Measurements from ENCODE around the gene ST6GALNAC4. TPM values are rescaled to one million over a fixed set of nuclear protein-coding genes. Genes with fewer than 3 reads are reported as not detected.

ST6GALNAC4 gene
- total and polyA plus RNA-seq, 4 donors: 24.6 to 96.2 (median 55.0) TPM

GRCh38 chr9:127926906-127927200, 10.0 kb upstream of the ST6GALNAC4 start:
- ATAC-seq (ENCODE audit: insufficient read depth, low FRiP score) (no peak), DNase-seq (no peak)
- Histone ChIP-seq H3K27ac (ENCODE audit: low read depth in 1 of 2, low read length in 1 of 2) (no peak overlapping the region), H3K4me3 (peak overlapping the region; percentile 9), H3K36me3 (ENCODE audit: control insufficient read depth in 4 of 4, insufficient read depth in 4 of 4, low read length in 4 of 4) (no peaks in the 10 kb centered on the region), H3K9me3 (ENCODE audit: control insufficient read depth in 4 of 4, insufficient read depth in 3 of 4, low read length in 3 of 4) (no peaks in the 10 kb centered on the region), H3K9ac (ENCODE audit: insufficient read depth in 1 of 2, low read length in 2 of 2) (no peak overlapping the region), H3K27me3 (ENCODE audit: control insufficient read depth in 3 of 3, insufficient read depth in 3 of 3, low read length in 2 of 3) (peaks cover 0 to 34% (median 14%) of the 10 kb centered on the region in 3 donors), H3K4me1 (ENCODE audit: control insufficient read depth in 5 of 5, insufficient read depth in 5 of 5, low read length in 5 of 5) (peaks cover 0 to 21% (median 10%) of the 10 kb centered on the region in 5 donors)
- no peak for TF ChIP-seq CTCF (IDR thresholded peaks at IDR 0.05; ENCODE audit: control extremely low read depth, extremely low read depth)
- WGBS, 2 donors: 8 to 13% methylated on average over 19 of the region's 19 CpGs

DNA sequence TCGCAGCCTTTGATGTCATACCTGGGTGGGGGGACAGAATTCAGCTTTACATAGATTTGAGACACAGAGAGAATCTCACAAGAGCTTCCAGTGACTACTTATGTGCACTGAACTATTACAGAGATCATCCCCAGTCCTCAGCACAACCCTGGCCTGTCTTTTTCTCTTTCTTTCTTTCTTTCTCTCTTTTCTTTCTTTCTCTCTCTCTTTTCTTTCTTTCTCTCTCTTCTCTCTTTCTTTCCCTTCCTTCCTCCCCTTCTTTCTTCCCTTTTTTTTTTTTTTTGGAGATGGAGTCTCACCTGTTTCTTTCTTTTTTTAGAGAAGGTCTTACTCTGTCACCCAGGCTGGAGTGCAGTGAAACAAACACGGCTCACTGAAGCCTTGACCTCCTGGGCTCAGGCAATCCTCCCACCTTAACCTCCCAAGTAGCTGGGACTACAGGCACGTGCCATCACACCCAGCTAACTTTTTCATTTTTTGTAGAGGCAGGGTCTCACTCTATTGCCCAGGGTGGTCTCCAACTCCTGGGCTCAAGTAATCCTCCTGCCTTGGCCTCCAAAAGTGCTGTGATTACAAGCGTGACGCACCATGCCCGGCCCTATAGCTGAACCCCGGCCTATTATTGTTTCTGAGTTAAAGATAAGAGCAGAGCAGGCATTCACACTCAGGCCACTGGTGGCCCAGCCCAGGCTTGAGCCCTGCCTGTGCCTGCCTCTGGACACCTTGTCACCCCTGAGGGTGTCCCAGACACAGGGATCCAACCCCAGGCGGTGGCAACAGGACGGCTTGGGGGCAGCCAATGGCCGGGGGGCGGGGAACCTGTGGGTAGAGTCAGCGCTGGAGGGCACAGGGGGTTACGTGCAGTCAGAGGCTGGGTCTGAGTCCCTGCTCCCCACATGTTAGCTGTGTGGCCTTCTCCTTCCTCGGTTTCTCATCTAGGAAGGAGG, 9.4 kb upstream of the ST6GALNAC4 start:
- H3K4me1 ChIP-seq (ENCODE audit: control insufficient read depth in 5 of 5, insufficient read depth in 5 of 5, low read length in 5 of 5): peaks cover 0 to 14% (median 5%) of the 10 kb centered on the region in 5 donors
- H3K36me3 ChIP-seq (ENCODE audit: control insufficient read depth in 4 of 4, insufficient read depth in 4 of 4, low read length in 4 of 4): no peaks in the 10 kb centered on the region
- H3K9me3 ChIP-seq (ENCODE audit: control insufficient read depth in 4 of 4, insufficient read depth in 3 of 4, low read length in 3 of 4): no peaks in the 10 kb centered on the region
- H3K9ac ChIP-seq (ENCODE audit: insufficient read depth in 1 of 2, low read length in 2 of 2): no peak overlapping the region
- DNase-seq (no peak), ATAC-seq (ENCODE audit: insufficient read depth, low FRiP score) (no peak)
- 74 to 82% methylated on average over 14 of the region's 14 CpGs for WGBS, 2 donors
- H3K4me3 ChIP-seq: no peak overlapping the region
- H3K27ac ChIP-seq (ENCODE audit: low read depth in 1 of 2, low read length in 1 of 2): no peak overlapping the region
- no peak for TF ChIP-seq CTCF (IDR thresholded peaks at IDR 0.05; ENCODE audit: control extremely low read depth, extremely low read depth)
- peaks cover 0 to 34% (median 14%) of the 10 kb centered on the region in 3 donors for H3K27me3 ChIP-seq (ENCODE audit: control insufficient read depth in 3 of 3, insufficient read depth in 3 of 3, low read length in 2 of 3)

- DNase-seq (no peak), ATAC-seq (ENCODE audit: insufficient read depth, low FRiP score) (no peak)
- Histone ChIP-seq H3K9me3 (ENCODE audit: control insufficient read depth in 4 of 4, insufficient read depth in 3 of 4, low read length in 3 of 4) (no peaks in the 10 kb centered on the region), H3K9ac (ENCODE audit: insufficient read depth in 1 of 2, low read length in 2 of 2) (no peak overlapping the region), H3K36me3 (ENCODE audit: control insufficient read depth in 4 of 4, insufficient read depth in 4 of 4, low read length in 4 of 4) (no peaks in the 10 kb centered on the region), H3K4me3 (no peak overlapping the region), H3K4me1 (ENCODE audit: control insufficient read depth in 5 of 5, insufficient read depth in 5 of 5, low read length in 5 of 5) (peaks cover 0 to 12% (median 2%) of the 10 kb centered on the region in 5 donors), H3K27ac (ENCODE audit: low read depth in 1 of 2, low read length in 1 of 2) (no peak overlapping the region), H3K27me3 (ENCODE audit: control insufficient read depth in 3 of 3, insufficient read depth in 3 of 3, low read length in 2 of 3) (peaks cover 0 to 34% (median 14%) of the 10 kb centered on the region in 3 donors)
- TF ChIP-seq CTCF (IDR thresholded peaks at IDR 0.05; ENCODE audit: control extremely low read depth, extremely low read depth): no peak
- WGBS, 2 donors: 92 to 93% methylated on average over 22 of the region's 22 CpGs
Measured at GRCh38 chr9:127924736-127925444, 8.0 kb upstream of the ST6GALNAC4 start.

Data from lung (tissue), 12 donors.